ENCODE data around the gene CD244. TPM values are rescaled to one million over a fixed set of nuclear protein-coding genes. Genes with fewer than 3 reads are reported as not detected.

Gene CD244
- total RNA-seq, 2 experiments from 2014 or later, result not detected

DNA sequence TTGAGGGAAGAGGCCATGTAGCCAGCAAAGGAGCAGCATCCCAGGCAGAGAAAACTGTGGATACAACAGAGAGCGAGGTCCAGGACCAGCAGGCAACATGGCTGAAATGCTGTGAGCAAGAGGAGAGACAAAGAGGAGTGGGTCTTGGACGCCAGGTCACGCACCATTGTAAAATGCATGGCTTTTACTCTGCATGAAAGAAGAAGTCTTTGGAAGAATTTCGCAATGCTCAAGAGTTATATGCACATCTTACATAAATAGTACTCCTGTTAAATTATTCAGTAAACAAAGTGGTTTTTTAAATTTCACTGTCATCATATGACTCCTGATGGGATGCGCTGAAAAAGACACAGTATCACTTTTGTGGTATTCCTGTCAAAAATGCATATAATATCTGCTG lies 3.5 kb downstream of the CD244 start:
- ChIA-PET CTCF (ENCODE audit: unreplicated experiment) (no interaction called here), POLR2A (no interaction called here)
- H3K27ac ChIP-seq (ENCODE audit: low read depth, low read length, poor library complexity, severe bottlenecking), result no peak overlapping the region
- H3K9me2 ChIP-seq (ENCODE audit: insufficient read depth, low read length), result no peaks in the 10 kb centered on the region
- H3K4me1 ChIP-seq (ENCODE audit: insufficient read depth, low read length, poor library complexity, severe bottlenecking), result no peaks in the 10 kb centered on the region
- H4K20me1 ChIP-seq (ENCODE audit: insufficient read depth, low read length), result no peaks in the 10 kb centered on the region
- H2AFZ ChIP-seq (ENCODE audit: low read length), result no peak overlapping the region
- H3K4me2 ChIP-seq (ENCODE audit: low read length), result no peak overlapping the region
- H3K36me3 ChIP-seq (ENCODE audit: insufficient read depth, low read length), result no peaks in the 10 kb centered on the region
- BruUV-seq (replicated peaks), result no TSS peak
- TF ChIP-seq EZH2phosphoT487 (IDR thresholded peaks at IDR 0.05; ENCODE audit: borderline replicate concordance, low read depth, low read length), result no peak
- H3K9me3 ChIP-seq (ENCODE audit: low read length), result no peaks in the 10 kb centered on the region
- H3K79me2 ChIP-seq (ENCODE audit: insufficient read depth, low read depth, low read length), result no peaks in the 10 kb centered on the region
- intact Hi-C loops (cut with micrococcal nuclease; ENCODE audit: unreplicated experiment), result no loop called here
- no peak for DNase-seq (ENCODE audit: low spot score)
- H3K4me3 ChIP-seq (ENCODE audit: low read depth, low read length, poor library complexity, severe bottlenecking), result no peak overlapping the region

DNA sequence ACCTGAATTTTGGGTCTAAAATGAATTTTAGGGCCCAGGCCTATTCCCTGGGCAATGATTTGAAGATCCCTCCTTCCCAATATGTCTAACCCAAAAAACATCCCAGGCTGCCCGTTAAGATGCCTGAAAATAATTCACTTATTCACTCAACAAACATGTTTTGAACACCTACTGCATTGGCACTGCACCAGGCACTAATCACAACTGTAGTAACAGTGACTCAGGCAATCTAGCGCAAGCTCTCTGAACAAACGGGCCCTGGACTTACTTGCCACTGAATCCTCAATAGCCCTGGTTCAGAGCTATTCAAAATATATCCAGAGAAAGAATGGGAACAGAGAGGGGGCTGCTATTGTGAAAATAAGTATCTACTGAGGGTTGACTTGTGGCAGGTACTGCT lies 4.2 kb downstream of the CD244 start:
- no peak for TF ChIP-seq EZH2phosphoT487 (IDR thresholded peaks at IDR 0.05; ENCODE audit: borderline replicate concordance, low read depth, low read length)
- TF ChIP-seq, protein P1, sequence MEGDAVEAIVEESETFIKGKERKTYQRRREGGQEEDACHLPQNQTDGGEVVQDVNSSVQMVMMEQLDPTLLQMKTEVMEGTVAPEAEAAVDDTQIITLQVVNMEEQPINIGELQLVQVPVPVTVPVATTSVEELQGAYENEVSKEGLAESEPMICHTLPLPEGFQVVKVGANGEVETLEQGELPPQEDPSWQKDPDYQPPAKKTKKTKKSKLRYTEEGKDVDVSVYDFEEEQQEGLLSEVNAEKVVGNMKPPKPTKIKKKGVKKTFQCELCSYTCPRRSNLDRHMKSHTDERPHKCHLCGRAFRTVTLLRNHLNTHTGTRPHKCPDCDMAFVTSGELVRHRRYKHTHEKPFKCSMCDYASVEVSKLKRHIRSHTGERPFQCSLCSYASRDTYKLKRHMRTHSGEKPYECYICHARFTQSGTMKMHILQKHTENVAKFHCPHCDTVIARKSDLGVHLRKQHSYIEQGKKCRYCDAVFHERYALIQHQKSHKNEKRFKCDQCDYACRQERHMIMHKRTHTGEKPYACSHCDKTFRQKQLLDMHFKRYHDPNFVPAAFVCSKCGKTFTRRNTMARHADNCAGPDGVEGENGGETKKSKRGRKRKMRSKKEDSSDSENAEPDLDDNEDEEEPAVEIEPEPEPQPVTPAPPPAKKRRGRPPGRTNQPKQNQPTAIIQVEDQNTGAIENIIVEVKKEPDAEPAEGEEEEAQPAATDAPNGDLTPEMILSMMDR (conservative IDR thresholded peaks at IDR 0.05; ENCODE audit: low read length), result no peak
- no peaks in the 10 kb centered on the region for H3K9me2 ChIP-seq (ENCODE audit: insufficient read depth, low read length)
- no peak overlapping the region for H2AFZ ChIP-seq (ENCODE audit: low read length)
- H3K4me2 ChIP-seq (ENCODE audit: low read length), result no peak overlapping the region
- ChIA-PET CTCF (ENCODE audit: unreplicated experiment) (no interaction called here), POLR2A (interaction anchor here (0.6 kb wide), 1 partner anchor 12 kb away, joined by 3 read pairs; no protein-coding TSS in a partner anchor)
- intact Hi-C loops (cut with micrococcal nuclease; ENCODE audit: unreplicated experiment), result no loop called here
- no peaks in the 10 kb centered on the region for H4K20me1 ChIP-seq (ENCODE audit: insufficient read depth, low read length)
- H3K9me3 ChIP-seq (ENCODE audit: low read length), result no peaks in the 10 kb centered on the region
- DNase-seq (ENCODE audit: low spot score), result no peak
- no TSS peak for BruUV-seq (replicated peaks)
- no peaks in the 10 kb centered on the region for H3K4me1 ChIP-seq (ENCODE audit: insufficient read depth, low read length, poor library complexity, severe bottlenecking)
- no peaks in the 10 kb centered on the region for H3K36me3 ChIP-seq (ENCODE audit: insufficient read depth, low read length)
- no peak overlapping the region for H3K4me3 ChIP-seq (ENCODE audit: low read depth, low read length, poor library complexity, severe bottlenecking)
- H3K79me2 ChIP-seq (ENCODE audit: insufficient read depth, low read depth, low read length), result no peaks in the 10 kb centered on the region
- no peak overlapping the region for H3K27ac ChIP-seq (ENCODE audit: low read depth, low read length, poor library complexity, severe bottlenecking)

DNA sequence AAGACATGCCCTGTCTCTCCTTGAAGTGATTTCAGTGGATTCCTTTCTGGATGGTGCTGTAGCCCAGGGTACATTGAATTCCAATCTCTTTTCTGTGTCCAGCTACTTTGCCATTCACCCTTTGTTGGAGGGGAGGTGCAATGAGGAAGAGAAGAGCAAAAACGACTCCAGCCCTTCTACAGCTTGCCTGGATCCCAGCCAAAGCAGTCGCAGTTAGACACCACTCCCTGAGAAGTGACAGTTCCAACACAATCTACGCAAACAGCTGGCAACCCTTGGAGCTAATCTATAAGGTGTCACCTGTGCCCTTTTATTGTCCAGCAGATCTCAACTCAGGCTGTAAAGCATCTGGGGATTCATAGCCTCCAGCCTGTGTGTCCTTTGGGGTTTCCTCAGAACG lies 4.6 kb downstream of the CD244 start:
- no TSS peak for BruUV-seq (replicated peaks)
- Histone ChIP-seq H3K4me3 (ENCODE audit: low read depth, low read length, poor library complexity, severe bottlenecking) (no peak overlapping the region), H3K9me3 (ENCODE audit: low read length) (no peaks in the 10 kb centered on the region), H4K20me1 (ENCODE audit: insufficient read depth, low read length) (no peaks in the 10 kb centered on the region), H3K27ac (ENCODE audit: low read depth, low read length, poor library complexity, severe bottlenecking) (no peak overlapping the region), H3K4me1 (ENCODE audit: insufficient read depth, low read length, poor library complexity, severe bottlenecking) (no peaks in the 10 kb centered on the region), H3K9me2 (ENCODE audit: insufficient read depth, low read length) (no peaks in the 10 kb centered on the region), H2AFZ (ENCODE audit: low read length) (no peak overlapping the region), H3K4me2 (ENCODE audit: low read length) (no peak overlapping the region), H3K36me3 (ENCODE audit: insufficient read depth, low read length) (no peaks in the 10 kb centered on the region), H3K79me2 (ENCODE audit: insufficient read depth, low read depth, low read length) (no peaks in the 10 kb centered on the region)
- no peak for DNase-seq (ENCODE audit: low spot score)
- TF ChIP-seq, protein P1 (conservative IDR thresholded peaks at IDR 0.05; ENCODE audit: low read length), result no peak
- no peak for TF ChIP-seq EZH2phosphoT487 (IDR thresholded peaks at IDR 0.05; ENCODE audit: borderline replicate concordance, low read depth, low read length)
- intact Hi-C loops (cut with micrococcal nuclease; ENCODE audit: unreplicated experiment), result no loop called here
- ChIA-PET CTCF (ENCODE audit: unreplicated experiment) (no interaction called here), POLR2A (interaction anchor here (0.6 kb wide), 1 partner anchor 12 kb away, joined by 3 read pairs; no protein-coding TSS in a partner anchor)
